Activated CD4-positive, alpha-beta memory T cell treated with anti-CD3 and anti-CD28 coated beads for 36 hours (primary cell): ENCODE data around the gene STK32C. TPM values are rescaled to one million over a fixed set of nuclear protein-coding genes. Genes with fewer than 3 reads are reported as not detected.
A peak's percentile ranks its signal among the peaks of the same experiment; 100 is the strongest.
"Not testable (repeated sequence)": the region's sequence is repeated elsewhere in the genome, so short reads cannot be mapped to it uniquely, and the experiment has no call there.

Experiments used
- CTCF ChIA-PET: fragments of 350-600 bp; sonication (Branson Sonifier 250); formaldehyde crosslinking; loops from one replicate; lab custom pipeline; 2021; ENCODE audit warnings: antibody characterized with exemption, inconsistent platforms; lab: Charles Lee
- POLR2A ChIA-PET: fragments of 350-600 bp; sonication (Branson Sonifier 250); formaldehyde crosslinking; loops from one replicate; lab custom pipeline; 2021; ENCODE audit warnings: antibody characterized with exemption; lab: Charles Lee
- DNase-seq: peaks from one replicate; pipeline ENCODE4 v3.0.0-alpha.2; 2020
- H3K27ac Mint-ChIP-seq: one replicate; pipeline ENCODE4 v1.8.0; 2021; ENCODE audit warnings: mixed read lengths
- H3K27me3 Mint-ChIP-seq: one replicate; pipeline ENCODE4 v1.8.0; 2021; ENCODE audit warnings: mixed read lengths
- H3K36me3 Mint-ChIP-seq: one replicate; pipeline ENCODE4 v1.8.0; 2021; ENCODE audit warnings: mixed read lengths
- H3K4me1 Mint-ChIP-seq: one replicate; pipeline ENCODE4 v1.8.0; 2021; ENCODE audit warnings: low read depth, mixed read lengths
- H3K4me3 Mint-ChIP-seq: one replicate; pipeline ENCODE4 v1.8.0; 2021; ENCODE audit warnings: mild to moderate bottlenecking, mixed read lengths
- H3K9me3 Mint-ChIP-seq: one replicate; pipeline ENCODE4 v1.8.0; 2021; ENCODE audit warnings: mixed read lengths
- intact Hi-C: fragments of 100-400 bp; cut with micrococcal nuclease; formaldehyde crosslinking; loops from one replicate; pipeline ENCODE4 v1.15.1; 2023
- total RNA-seq, 2 experiments: library from RNA; stranded (reverse); gene quantifications; one replicate each; pipeline ENCODE4 v1.2.3, GENCODE V29; 2021

STK32C gene
- total RNA-seq, 2 experiments from 2014 or later, result 14.8 to 16.1 TPM

GRCh38 chr10:132328106-132328505, 20.4 kb upstream of the STK32C start:
- Mint-ChIP-seq H3K36me3 (peaks cover 41% of the 10 kb centered on the region), H3K9me3 (peaks cover 3% of the 10 kb centered on the region), H3K27ac (no peak overlapping the region), H3K4me3 (no peak overlapping the region), H3K27me3 (peaks cover 1% of the 10 kb centered on the region), H3K4me1 (peaks cover 56% of the 10 kb centered on the region)
- no peak for DNase-seq
- intact Hi-C loops, result no loop called here
- CTCF ChIA-PET, result interaction anchor here (0.5 kb wide), 1 partner anchor 40 kb away, joined by 3 read pairs; no protein-coding TSS in a partner anchor
- POLR2A ChIA-PET, result no interaction called here

- H3K36me3 Mint-ChIP-seq, result peaks cover 41% of the 10 kb centered on the region
- H3K4me3 Mint-ChIP-seq, result no peak overlapping the region
- peak overlapping the region; percentile 44 for H3K27ac Mint-ChIP-seq
- peaks cover 49% of the 10 kb centered on the region for H3K4me1 Mint-ChIP-seq
- CTCF ChIA-PET, result no interaction called here
- peak; percentile 76 for DNase-seq
- POLR2A ChIA-PET, result no interaction called here
- intact Hi-C loops, result no loop called here
- peaks cover under 1% of the 10 kb centered on the region for H3K27me3 Mint-ChIP-seq
- H3K9me3 Mint-ChIP-seq, result peaks cover 3% of the 10 kb centered on the region
Measured at GRCh38 chr10:132326925-132327324, 19.2 kb upstream of the STK32C start.

- intact Hi-C loops, result no loop called here
- Mint-ChIP-seq H3K36me3 (peaks cover 40% of the 10 kb centered on the region), H3K4me1 (peaks cover 49% of the 10 kb centered on the region), H3K27me3 (no peaks in the 10 kb centered on the region), H3K27ac (no peak overlapping the region), H3K4me3 (no peak overlapping the region), H3K9me3 (peaks cover 2% of the 10 kb centered on the region)
- ChIA-PET POLR2A (no interaction called here), CTCF (no interaction called here)
- no peak for DNase-seq
Measured at GRCh38 chr10:132326344-132326889, 18.7 kb upstream of the STK32C start.

- ChIA-PET POLR2A (no interaction called here), CTCF (interaction anchor here (0.7 kb wide), 1 partner anchor 123 kb away, joined by 3 read pairs; no protein-coding TSS in a partner anchor)
- Mint-ChIP-seq H3K4me3 (no peak overlapping the region), H3K36me3 (peaks cover 27% of the 10 kb centered on the region), H3K9me3 (peaks cover 2% of the 10 kb centered on the region), H3K27ac (no peak overlapping the region), H3K27me3 (no peaks in the 10 kb centered on the region), H3K4me1 (peaks cover 51% of the 10 kb centered on the region)
- intact Hi-C loops, result loop anchor here (5.0 kb wide), 1 partner anchor 342 kb away; the partner anchor contains the start of gene BNIP3
- no peak for DNase-seq
Measured at GRCh38 chr10:132324186-132324585, 16.4 kb upstream of the STK32C start.

GRCh38 chr10:132322586-132323048, 14.9 kb upstream of the STK32C start:
- no peaks in the 10 kb centered on the region for H3K27me3 Mint-ChIP-seq
- intact Hi-C loops, result loop anchor here (5.0 kb wide), 1 partner anchor 340 kb away; the partner anchor contains the start of gene BNIP3
- CTCF ChIA-PET, result no interaction called here
- no peak overlapping the region for H3K27ac Mint-ChIP-seq
- H3K4me3 Mint-ChIP-seq, result no peak overlapping the region
- H3K36me3 Mint-ChIP-seq, result peaks cover 14% of the 10 kb centered on the region
- POLR2A ChIA-PET, result no interaction called here
- peaks cover 2% of the 10 kb centered on the region for H3K9me3 Mint-ChIP-seq
- H3K4me1 Mint-ChIP-seq, result peaks cover 37% of the 10 kb centered on the region
- no peak for DNase-seq

- Mint-ChIP-seq H3K27ac (no peak overlapping the region), H3K4me3 (no peak overlapping the region), H3K36me3 (peaks cover 9% of the 10 kb centered on the region), H3K27me3 (no peaks in the 10 kb centered on the region), H3K9me3 (no peaks in the 10 kb centered on the region), H3K4me1 (peaks cover 31% of the 10 kb centered on the region)
- ChIA-PET POLR2A (no interaction called here), CTCF (no interaction called here)
- intact Hi-C loops, result loop anchor here (5.0 kb wide), 1 partner anchor 339 kb away; the partner anchor contains the start of gene BNIP3
- no peak for DNase-seq
Measured at GRCh38 chr10:132321726-132322125, 14.0 kb upstream of the STK32C start.

GRCh38 chr10:132320654-132321469, 13.1 kb upstream of the STK32C start:
- Mint-ChIP-seq H3K27ac (no peak overlapping the region), H3K4me1 (peaks cover 24% of the 10 kb centered on the region), H3K27me3 (no peaks in the 10 kb centered on the region), H3K4me3 (no peak overlapping the region), H3K36me3 (peaks cover 6% of the 10 kb centered on the region), H3K9me3 (no peaks in the 10 kb centered on the region)
- ChIA-PET CTCF (no interaction called here), POLR2A (no interaction called here)
- intact Hi-C loops, result loop anchor here (1.0 to 5.0 kb wide), 2 partner anchors 13 to 339 kb away; partner anchors contain the start of gene BNIP3
- DNase-seq, result no peak

GRCh38 chr10:132319853-132320653, 12.3 kb upstream of the STK32C start:
- DNase-seq, result peak; percentile 79
- Mint-ChIP-seq H3K27me3 (no peaks in the 10 kb centered on the region), H3K4me3 (peak overlapping the region; percentile 1), H3K36me3 (peaks cover 6% of the 10 kb centered on the region), H3K9me3 (no peaks in the 10 kb centered on the region), H3K27ac (peak overlapping the region; percentile 18), H3K4me1 (peaks cover 22% of the 10 kb centered on the region)
- CTCF ChIA-PET, result no interaction called here
- POLR2A ChIA-PET, result no interaction called here
- intact Hi-C loops, result loop anchor here (1.0 to 5.0 kb wide), 2 partner anchors 12 to 338 kb away; partner anchors contain the start of gene BNIP3

GRCh38 chr10:132317477-132317876, 9.7 kb upstream of the STK32C start:
- CTCF ChIA-PET, H3K9me3 Mint-ChIP-seq, H3K27me3 Mint-ChIP-seq, DNase-seq, H3K27ac Mint-ChIP-seq, H3K36me3 Mint-ChIP-seq, H3K4me3 Mint-ChIP-seq, intact Hi-C loops, POLR2A ChIA-PET: not testable (repeated sequence)
- H3K4me1 Mint-ChIP-seq, result peaks cover 17% of the 10 kb centered on the region

- Mint-ChIP-seq H3K4me1 (peaks cover 18% of the 10 kb centered on the region), H3K36me3 (no peaks in the 10 kb centered on the region), H3K9me3 (no peaks in the 10 kb centered on the region), H3K4me3 (no peak overlapping the region), H3K27me3 (no peaks in the 10 kb centered on the region), H3K27ac (no peak overlapping the region)
- DNase-seq, result no peak
- ChIA-PET POLR2A (no interaction called here), CTCF (no interaction called here)
- intact Hi-C loops, result no loop called here
Measured at GRCh38 chr10:132316133-132316532, 8.4 kb upstream of the STK32C start.

GRCh38 chr10:132314881-132315280, 7.1 kb upstream of the STK32C start:
- POLR2A ChIA-PET, result interaction anchor here (0.8 kb wide), 1 partner anchor 15 kb away, joined by 3 read pairs; no protein-coding TSS in a partner anchor
- H3K9me3 Mint-ChIP-seq, intact Hi-C loops, H3K4me3 Mint-ChIP-seq, CTCF ChIA-PET, H3K27ac Mint-ChIP-seq, H3K36me3 Mint-ChIP-seq, DNase-seq, H3K27me3 Mint-ChIP-seq: not testable (repeated sequence)
- peaks cover 14% of the 10 kb centered on the region for H3K4me1 Mint-ChIP-seq

- H3K4me1 Mint-ChIP-seq, result peaks cover 9% of the 10 kb centered on the region
- POLR2A ChIA-PET, result no interaction called here
- DNase-seq, result no peak
- intact Hi-C loops, result no loop called here
- no peaks in the 10 kb centered on the region for H3K9me3 Mint-ChIP-seq
- no peak overlapping the region for H3K27ac Mint-ChIP-seq
- H3K4me3 Mint-ChIP-seq, result no peak overlapping the region
- H3K27me3 Mint-ChIP-seq, result peaks cover 3% of the 10 kb centered on the region
- CTCF ChIA-PET, result no interaction called here
- no peaks in the 10 kb centered on the region for H3K36me3 Mint-ChIP-seq
Measured at GRCh38 chr10:132314336-132314735, 6.6 kb upstream of the STK32C start.
